NCI-H2227 treated with DMSO at 0.1 percent for 48 hours (cell line): Measurements from ENCODE around the gene AMN.

Experiments used
- DNase-seq: peaks from one replicate; lab custom pipeline; 2025; lab: John Stamatoyannopoulos, UW

Gene AMN

GRCh38 chr14:102966681-102967505 is 44.4 kb downstream of the AMN start:
- no peak for DNase-seq

- no peak for DNase-seq
Observed at GRCh38 chr14:102967506-102967795, 45.0 kb downstream of the AMN start.

GRCh38 chr14:102968306-102968705 is 45.8 kb downstream of the AMN start:
- DNase-seq: no peak

- DNase-seq: no peak
Observed at GRCh38 chr14:102969060-102969791, 46.8 kb downstream of the AMN start.

- DNase-seq: no peak
Observed at GRCh38 chr14:102969901-102970300, 47.4 kb downstream of the AMN start.

- DNase-seq: no peak
Observed at GRCh38 chr14:102970496-102970895, 48.0 kb downstream of the AMN start.

- no peak for DNase-seq
Observed at GRCh38 chr14:102971314-102971713, 48.9 kb downstream of the AMN start.

- DNase-seq: no peak
Observed at GRCh38 chr14:102971836-102972606, 49.6 kb downstream of the AMN start.

GRCh38 chr14:102973706-102974285 is 51.3 kb downstream of the AMN start:
- DNase-seq: no peak

- DNase-seq: no peak
Observed at GRCh38 chr14:102975662-102976061, 53.2 kb downstream of the AMN start.

GRCh38 chr14:102977475-102977874 is 55.0 kb downstream of the AMN start:
- DNase-seq: no peak

GRCh38 chr14:102979406-102979805 is 56.9 kb downstream of the AMN start:
- no peak for DNase-seq

GRCh38 chr14:102980409-102980810 is 57.9 kb downstream of the AMN start:
- DNase-seq: no peak
